Astrocyte (in vitro differentiated cells and primary cell): Measurements from ENCODE around the gene NDUFV2. TPM values are rescaled to one million over a fixed set of nuclear protein-coding genes. Genes with fewer than 3 reads are reported as not detected.

ENCODE experiments used
- DNase-seq: peaks from one replicate; pipeline ENCODE4 v3.0.0-alpha.2; 2010; ENCODE audit warnings: low read depth
- FAIRE-seq: peaks from 2 replicates; lab custom pipeline; 2011; peaks lifted over from hg19 to GRCh38; lab: Jason Lieb, UNC
- H2AFZ ChIP-seq: 2 replicates; pipeline ENCODE4 v1.6.0; 2012; ENCODE audit warnings: low read depth, low read length, inconsistent platforms
- H3K27ac ChIP-seq: 2 replicates; pipeline ENCODE4 v1.5.1; 2011; ENCODE audit warnings: low read depth, low read length, inconsistent platforms
- H3K27me3 ChIP-seq: 2 replicates; pipeline ENCODE4 v1.6.0; 2011; ENCODE audit warnings: low read length, inconsistent platforms; ENCODE audit not compliant: insufficient read depth
- H3K36me3 ChIP-seq: 2 replicates; pipeline ENCODE4 v1.5.1; 2011; ENCODE audit warnings: low read length, inconsistent platforms; ENCODE audit not compliant: insufficient read depth
- H3K4me1 ChIP-seq: 2 replicates; pipeline ENCODE4 v1.5.1; 2011; ENCODE audit warnings: low read length, inconsistent platforms; ENCODE audit not compliant: insufficient read depth
- H3K4me2 ChIP-seq: 2 replicates; pipeline ENCODE4 v1.6.0; 2012; ENCODE audit warnings: low read length, inconsistent platforms
- H3K4me3 ChIP-seq: 2 replicates; pipeline ENCODE4 v1.5.1; 2011; ENCODE audit warnings: low read depth, mild to moderate bottlenecking, low read length, inconsistent platforms; ENCODE audit not compliant: insufficient read depth
- H3K79me2 ChIP-seq: 2 replicates; pipeline ENCODE4 v1.6.0; 2012; ENCODE audit warnings: mild to moderate bottlenecking, low read length, inconsistent platforms; ENCODE audit not compliant: insufficient read depth
- H3K9ac ChIP-seq: 2 replicates; pipeline ENCODE4 v1.6.0; 2012; ENCODE audit warnings: mild to moderate bottlenecking, low read length, inconsistent platforms
- H3K9me3 ChIP-seq: 2 replicates; pipeline ENCODE4 v1.5.1; 2012; ENCODE audit warnings: low read depth, mild to moderate bottlenecking, low read length, inconsistent platforms; ENCODE audit not compliant: insufficient read depth
- H4K20me1 ChIP-seq: 2 replicates; pipeline ENCODE4 v1.6.0; 2012; ENCODE audit warnings: low read length, inconsistent platforms; ENCODE audit not compliant: insufficient read depth
- H3K27ac Mint-ChIP-seq: one replicate; pipeline ENCODE4 v1.8.0; 2021; ENCODE audit warnings: mild to moderate bottlenecking, mixed read lengths; ENCODE audit not compliant: unreplicated experiment
- H3K27me3 Mint-ChIP-seq: one replicate; pipeline ENCODE4 v1.8.0; 2021; ENCODE audit warnings: low read depth, mixed read lengths; ENCODE audit not compliant: unreplicated experiment
- H3K36me3 Mint-ChIP-seq: one replicate; pipeline ENCODE4 v1.8.0; 2021; ENCODE audit warnings: low read depth, mixed read lengths; ENCODE audit not compliant: unreplicated experiment
- H3K4me1 Mint-ChIP-seq: one replicate; pipeline ENCODE4 v1.8.0; 2021; ENCODE audit warnings: low read depth, mixed read lengths; ENCODE audit not compliant: unreplicated experiment
- H3K4me3 Mint-ChIP-seq: one replicate; pipeline ENCODE4 v1.8.0; 2021; ENCODE audit warnings: mild to moderate bottlenecking, moderate library complexity, mixed read lengths; ENCODE audit not compliant: unreplicated experiment
- H3K9me3 Mint-ChIP-seq: one replicate; pipeline ENCODE4 v1.8.0; 2021; ENCODE audit warnings: mild to moderate bottlenecking, mixed read lengths; ENCODE audit not compliant: unreplicated experiment
- EZH2 ChIP-seq: IDR thresholded peaks from 2 replicates; pipeline ENCODE4 v1.6.1; 2012; ENCODE audit warnings: mild to moderate bottlenecking, low read length, inconsistent platforms; ENCODE audit not compliant: insufficient read depth
- total RNA-seq: library from RNA; stranded (reverse); gene quantifications from 2 replicates; pipeline ENCODE4 v1.2.1, GENCODE V29; 2021
- TF ChIP-seq, protein P1 (sequence below): IDR thresholded peaks from 2 replicates; pipeline ENCODE4 v1.5.1; 2011; ENCODE audit warnings: low read depth, mild to moderate bottlenecking, inconsistent platforms, low read length, moderate library complexity; ENCODE audit not compliant: insufficient read depth

Gene NDUFV2
- total RNA-seq, 1 donor from 2014 or later = 120 TPM

DNA sequence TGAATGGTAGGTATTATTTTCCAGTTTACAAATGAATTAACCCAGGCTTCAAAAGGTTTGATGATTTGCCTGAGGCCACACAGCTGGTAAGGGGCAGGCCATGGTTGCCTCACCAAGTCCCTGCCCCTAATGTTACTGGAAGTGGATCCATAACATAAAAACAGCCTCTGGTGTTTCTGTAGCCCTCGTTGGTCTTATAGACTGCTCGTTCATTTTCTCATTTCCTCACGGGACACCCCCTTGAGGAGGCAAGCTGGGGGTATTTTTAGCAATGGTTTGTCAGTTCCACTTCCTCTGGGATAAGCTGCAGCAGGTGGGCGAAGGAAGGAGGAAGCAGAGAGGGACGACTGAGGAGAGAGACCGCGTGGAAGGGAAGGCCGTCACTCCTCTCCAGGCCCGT, 32.9 kb upstream of the NDUFV2 start:
- H3K27ac Mint-ChIP-seq = no peak overlapping the region
- no peaks in the 10 kb centered on the region for H3K9me3 ChIP-seq
- no peak overlapping the region for H3K27ac ChIP-seq
- H3K4me3 ChIP-seq = no peak overlapping the region
- no peaks in the 10 kb centered on the region for H3K4me1 ChIP-seq
- no peak overlapping the region for H3K4me2 ChIP-seq
- H3K36me3 ChIP-seq = no peaks in the 10 kb centered on the region
- H3K27me3 Mint-ChIP-seq = no peaks in the 10 kb centered on the region
- no peak for TF ChIP-seq EZH2
- TF ChIP-seq, protein P1, sequence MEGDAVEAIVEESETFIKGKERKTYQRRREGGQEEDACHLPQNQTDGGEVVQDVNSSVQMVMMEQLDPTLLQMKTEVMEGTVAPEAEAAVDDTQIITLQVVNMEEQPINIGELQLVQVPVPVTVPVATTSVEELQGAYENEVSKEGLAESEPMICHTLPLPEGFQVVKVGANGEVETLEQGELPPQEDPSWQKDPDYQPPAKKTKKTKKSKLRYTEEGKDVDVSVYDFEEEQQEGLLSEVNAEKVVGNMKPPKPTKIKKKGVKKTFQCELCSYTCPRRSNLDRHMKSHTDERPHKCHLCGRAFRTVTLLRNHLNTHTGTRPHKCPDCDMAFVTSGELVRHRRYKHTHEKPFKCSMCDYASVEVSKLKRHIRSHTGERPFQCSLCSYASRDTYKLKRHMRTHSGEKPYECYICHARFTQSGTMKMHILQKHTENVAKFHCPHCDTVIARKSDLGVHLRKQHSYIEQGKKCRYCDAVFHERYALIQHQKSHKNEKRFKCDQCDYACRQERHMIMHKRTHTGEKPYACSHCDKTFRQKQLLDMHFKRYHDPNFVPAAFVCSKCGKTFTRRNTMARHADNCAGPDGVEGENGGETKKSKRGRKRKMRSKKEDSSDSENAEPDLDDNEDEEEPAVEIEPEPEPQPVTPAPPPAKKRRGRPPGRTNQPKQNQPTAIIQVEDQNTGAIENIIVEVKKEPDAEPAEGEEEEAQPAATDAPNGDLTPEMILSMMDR = no peak
- H2AFZ ChIP-seq = no peak overlapping the region
- no peak overlapping the region for H3K4me3 Mint-ChIP-seq
- no peaks in the 10 kb centered on the region for H3K4me1 Mint-ChIP-seq
- DNase-seq (no peak), FAIRE-seq (no peak)
- H3K27me3 ChIP-seq = no peaks in the 10 kb centered on the region
- H3K9ac ChIP-seq = no peak overlapping the region
- no peaks in the 10 kb centered on the region for H3K79me2 ChIP-seq
- no peaks in the 10 kb centered on the region for H3K9me3 Mint-ChIP-seq
- no peaks in the 10 kb centered on the region for H3K36me3 Mint-ChIP-seq
- H4K20me1 ChIP-seq = no peaks in the 10 kb centered on the region

DNA sequence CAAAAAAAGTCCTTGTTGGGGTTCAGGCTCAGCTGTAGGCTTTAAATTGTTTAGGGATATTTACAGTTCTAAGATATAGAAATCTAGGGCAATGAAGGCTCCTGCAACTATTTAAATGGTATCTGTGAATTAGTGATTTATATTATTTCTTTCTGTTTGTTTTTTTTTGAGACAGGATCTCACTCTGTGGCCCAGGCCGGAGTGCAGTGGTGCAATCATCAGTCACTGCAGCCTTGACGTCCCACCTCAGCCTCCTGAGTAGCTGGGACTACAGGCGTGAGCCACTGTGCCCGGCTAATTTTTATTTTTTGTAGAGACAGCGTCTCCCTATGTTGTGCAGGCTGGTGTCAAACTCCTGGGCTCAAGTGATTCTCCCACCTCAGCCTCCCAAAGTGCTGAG, 32.3 kb upstream of the NDUFV2 start:
- Mint-ChIP-seq H3K4me3 (no peak overlapping the region), H3K36me3 (no peaks in the 10 kb centered on the region), H3K4me1 (no peaks in the 10 kb centered on the region), H3K27me3 (no peaks in the 10 kb centered on the region), H3K9me3 (no peaks in the 10 kb centered on the region), H3K27ac (no peak overlapping the region)
- no peaks in the 10 kb centered on the region for H3K4me1 ChIP-seq
- no peak overlapping the region for H2AFZ ChIP-seq
- H3K9me3 ChIP-seq = no peaks in the 10 kb centered on the region
- no peaks in the 10 kb centered on the region for H4K20me1 ChIP-seq
- H3K79me2 ChIP-seq = no peaks in the 10 kb centered on the region
- no peak for FAIRE-seq
- no peaks in the 10 kb centered on the region for H3K27me3 ChIP-seq
- H3K36me3 ChIP-seq = no peaks in the 10 kb centered on the region
- H3K9ac ChIP-seq = no peak overlapping the region
- H3K27ac ChIP-seq = no peak overlapping the region
- no peak for DNase-seq
- H3K4me2 ChIP-seq = no peak overlapping the region
- TF ChIP-seq EZH2 = no peak
- TF ChIP-seq, protein P1 = no peak
- H3K4me3 ChIP-seq = no peak overlapping the region

DNA sequence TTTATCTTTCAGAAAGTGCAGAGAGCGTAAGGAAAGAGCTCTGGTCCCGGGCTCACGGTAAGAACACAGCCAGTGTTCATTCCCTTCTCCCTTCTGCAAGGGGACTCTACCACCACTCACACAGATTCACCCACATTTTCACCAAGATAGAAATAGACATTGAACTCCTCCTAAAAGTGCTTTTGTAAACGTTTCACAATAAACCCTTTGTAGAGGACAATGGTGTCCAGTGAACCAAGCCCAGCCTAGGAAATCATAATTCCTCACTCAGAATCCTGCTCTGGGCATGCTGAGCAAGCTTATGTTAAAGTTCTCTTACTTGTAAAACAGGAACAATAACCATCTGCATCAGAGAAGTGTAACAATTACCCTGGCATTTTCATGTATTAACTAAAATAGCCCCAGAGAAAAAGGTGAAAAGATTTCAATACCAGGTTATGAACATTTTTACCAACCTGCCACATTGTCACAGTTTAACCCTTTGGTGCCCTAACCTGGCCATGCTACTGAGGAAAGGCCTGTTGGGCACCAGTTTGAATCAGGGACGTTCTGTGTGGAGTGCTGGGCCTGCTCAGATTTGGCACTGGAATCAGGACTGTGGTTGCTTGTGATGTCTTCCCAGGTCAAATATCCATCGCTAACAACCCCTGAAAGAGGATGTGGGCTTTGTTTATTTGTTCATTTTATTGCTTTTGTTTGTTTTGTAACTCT, 22.5 kb upstream of the NDUFV2 start:
- no peaks in the 10 kb centered on the region for H3K9me3 ChIP-seq
- no peaks in the 10 kb centered on the region for H3K9me3 Mint-ChIP-seq
- no peak overlapping the region for H3K9ac ChIP-seq
- peaks cover 9% of the 10 kb centered on the region for H3K4me1 Mint-ChIP-seq
- no peak overlapping the region for H3K4me2 ChIP-seq
- no peaks in the 10 kb centered on the region for H3K27me3 ChIP-seq
- no peak overlapping the region for H2AFZ ChIP-seq
- DNase-seq (no peak), FAIRE-seq (no peak)
- no peaks in the 10 kb centered on the region for H3K36me3 ChIP-seq
- H3K27me3 Mint-ChIP-seq = no peaks in the 10 kb centered on the region
- H3K36me3 Mint-ChIP-seq = no peaks in the 10 kb centered on the region
- H3K27ac Mint-ChIP-seq = no peak overlapping the region
- no peaks in the 10 kb centered on the region for H4K20me1 ChIP-seq
- no peaks in the 10 kb centered on the region for H3K4me1 ChIP-seq
- TF ChIP-seq, protein P1 = no peak
- no peak overlapping the region for H3K4me3 Mint-ChIP-seq
- H3K79me2 ChIP-seq = no peaks in the 10 kb centered on the region
- H3K27ac ChIP-seq = no peak overlapping the region
- no peak overlapping the region for H3K4me3 ChIP-seq
